Keratinocyte (primary cell): ENCODE measurements around the gene SH3D19.

Experiments
- CTCF ChIP-seq, 3 experiments: IDR thresholded peaks in 1 of 3; conservative IDR thresholded peaks in 1 of 3; optimal IDR thresholded peaks in 1 of 3; 2 replicates in 2 of 3; 3 replicates in 1 of 3; pipeline versions ENCODE3 to v1.5.1; 2011; ENCODE audit warnings: low read length in 3 of 3, mild to moderate bottlenecking in 3 of 3, moderate library complexity in 2 of 3, control low read depth in 1 of 3, inconsistent platforms in 1 of 3; ENCODE audit not compliant: insufficient read depth in 2 of 3; ENCODE audit errors: extremely low read depth in 1 of 3
- EZH2 ChIP-seq: IDR thresholded peaks from one replicate; pipeline ENCODE4 v1.6.1; 2012; ENCODE audit warnings: inconsistent platforms, mild to moderate bottlenecking, low read length, moderate library complexity

GRCh38 chr4:151133311-151133710 lies 192.1 kb downstream of the SH3D19 start:
- TF ChIP-seq CTCF (optimal IDR thresholded peaks at IDR 0.05 in 1 of 3, IDR thresholded peaks at IDR 0.05 in 1 of 3, conservative IDR thresholded peaks at IDR 0.05 in 1 of 3; ENCODE audit: extremely low read depth in 1 of 3, insufficient read depth in 2 of 3, low read length in 3 of 3) (no peak), EZH2 (no peak)
